Activated T-cell treated with anti-CD3 and anti-CD28 coated beads for 4 hours (primary cell): ENCODE measurements around the gene SEL1L2.

Experiments
- DNase-seq: peaks from one replicate; pipeline ENCODE4 v3.0.0-alpha.2; 2020

SEL1L2 gene

GRCh38 chr20:13863244-13863643 lies 127.2 kb downstream of the SEL1L2 start:
- no peak for DNase-seq

- no peak for DNase-seq
These were observed 128.2 kb downstream of the SEL1L2 start for GRCh38 chr20:13862245-13862644.

GRCh38 chr20:13858871-13859270 lies 131.5 kb downstream of the SEL1L2 start:
- DNase-seq, result no peak

- no peak for DNase-seq
These were observed 132.0 kb downstream of the SEL1L2 start for GRCh38 chr20:13858439-13858838.

GRCh38 chr20:13857961-13858360 lies 132.5 kb downstream of the SEL1L2 start:
- no peak for DNase-seq

- no peak for DNase-seq
These were observed 133.1 kb downstream of the SEL1L2 start for GRCh38 chr20:13857304-13857703.

GRCh38 chr20:13856354-13856753 lies 134.1 kb downstream of the SEL1L2 start:
- DNase-seq, result no peak

- DNase-seq, result no peak
These were observed 134.8 kb downstream of the SEL1L2 start for GRCh38 chr20:13855613-13856012.

- no peak for DNase-seq
These were observed 138.1 kb downstream of the SEL1L2 start for GRCh38 chr20:13852306-13852705.

- no peak for DNase-seq
These were observed 139.1 kb downstream of the SEL1L2 start for GRCh38 chr20:13851279-13851678.

- DNase-seq, result no peak
These were observed 146.1 kb downstream of the SEL1L2 start for GRCh38 chr20:13844296-13844695.

- no peak for DNase-seq
These were observed 149.2 kb downstream of the SEL1L2 start for GRCh38 chr20:13841206-13841605.

GRCh38 chr20:13840093-13840465 lies 150.3 kb downstream of the SEL1L2 start:
- no peak for DNase-seq

GRCh38 chr20:13839421-13840092 lies 150.9 kb downstream of the SEL1L2 start:
- no peak for DNase-seq

GRCh38 chr20:13838664-13839063 lies 151.8 kb downstream of the SEL1L2 start:
- DNase-seq, result no peak

GRCh38 chr20:13831476-13831875 lies 158.9 kb downstream of the SEL1L2 start:
- DNase-seq, result no peak

- no peak for DNase-seq
These were observed 164.9 kb downstream of the SEL1L2 start for GRCh38 chr20:13825465-13825864.

- DNase-seq, result no peak
These were observed 166.0 kb downstream of the SEL1L2 start for GRCh38 chr20:13824459-13824858.

- DNase-seq, result no peak
These were observed 168.0 kb downstream of the SEL1L2 start for GRCh38 chr20:13822459-13822858.

GRCh38 chr20:13821876-13822275 lies 168.5 kb downstream of the SEL1L2 start:
- no peak for DNase-seq

- no peak for DNase-seq
These were observed 170.3 kb downstream of the SEL1L2 start for GRCh38 chr20:13819885-13820645.

GRCh38 chr20:13817342-13817741 lies 173.1 kb downstream of the SEL1L2 start:
- no peak for DNase-seq

GRCh38 chr20:13816757-13817156 lies 173.7 kb downstream of the SEL1L2 start:
- no peak for DNase-seq

- DNase-seq, result no peak
These were observed 175.7 kb downstream of the SEL1L2 start for GRCh38 chr20:13814672-13815071.

- no peak for DNase-seq
These were observed 176.5 kb downstream of the SEL1L2 start for GRCh38 chr20:13813910-13814309.
